Measurements from ENCODE around the gene ADSS1.

ADSS1 gene

GRCh38 chr14:104687601-104688504, 36.2 kb upstream of the ADSS1 start:
- no peak for DNase-seq (ENCODE audit: low read depth in 2 of 2)

- DNase-seq (ENCODE audit: low read depth in 2 of 2): no peak
Observed at GRCh38 chr14:104688505-104689108, 35.4 kb upstream of the ADSS1 start.

GRCh38 chr14:104689109-104689880, 34.7 kb upstream of the ADSS1 start, which contains the start of gene INF2:
Gene INF2 (plus strand): TSS chr14:104689618. CDS start chr14:104701366, 11,748 bp downstream.
- DNase-seq (ENCODE audit: low read depth in 2 of 2): peak; percentile 35 to 48

- no peak for DNase-seq (ENCODE audit: low read depth in 2 of 2)
Observed at GRCh38 chr14:104689881-104690711, 33.9 kb upstream of the ADSS1 start.

- no peak for DNase-seq (ENCODE audit: low read depth in 2 of 2)
Observed at GRCh38 chr14:104690861-104691455, 33.1 kb upstream of the ADSS1 start.

- DNase-seq (ENCODE audit: low read depth in 2 of 2): no peak
Observed at GRCh38 chr14:104691546-104692260, 32.3 kb upstream of the ADSS1 start.

GRCh38 chr14:104692261-104692938, 31.6 kb upstream of the ADSS1 start:
- no peak for DNase-seq (ENCODE audit: low read depth in 2 of 2)

- no peak for DNase-seq (ENCODE audit: low read depth in 2 of 2)
Observed at GRCh38 chr14:104692939-104693315, 31.1 kb upstream of the ADSS1 start.

GRCh38 chr14:104693482-104694431, 30.3 kb upstream of the ADSS1 start:
- no peak for DNase-seq (ENCODE audit: low read depth in 2 of 2)

GRCh38 chr14:104694475-104694950, 29.5 kb upstream of the ADSS1 start:
- no peak for DNase-seq (ENCODE audit: low read depth in 2 of 2)

- DNase-seq (ENCODE audit: low read depth in 2 of 2): no peak
Observed at GRCh38 chr14:104694991-104695659, 28.9 kb upstream of the ADSS1 start.

GRCh38 chr14:104695660-104696000, 28.4 kb upstream of the ADSS1 start:
- no peak for DNase-seq (ENCODE audit: low read depth in 2 of 2)

- no peak for DNase-seq (ENCODE audit: low read depth in 2 of 2)
Observed at GRCh38 chr14:104696671-104697316, 27.2 kb upstream of the ADSS1 start.

- no peak for DNase-seq (ENCODE audit: low read depth in 2 of 2)
Observed at GRCh38 chr14:104697317-104697703, 26.7 kb upstream of the ADSS1 start.

- no peak for DNase-seq (ENCODE audit: low read depth in 2 of 2)
Observed at GRCh38 chr14:104697892-104698583, 26.0 kb upstream of the ADSS1 start.

- DNase-seq (ENCODE audit: low read depth in 2 of 2): no peak
Observed at GRCh38 chr14:104698688-104699425, 25.2 kb upstream of the ADSS1 start.
